ENCODE data around the gene AP4B1. TPM values are rescaled to one million over a fixed set of nuclear protein-coding genes. Genes with fewer than 3 reads are reported as not detected.

Gene AP4B1
- total and polyA plus RNA-seq, 9 of the 15 experiments (the other 6 are each of a cell fraction or from before 2014, with no cell fraction given) = 15.8 to 36.5 (median 24.6) TPM

GRCh38 chr1:113928187-113928930 is 23.8 kb upstream of the AP4B1 start:
- Histone ChIP-seq H4K20me1 (replicated peaks; ENCODE audit: control insufficient read depth, insufficient read depth, low read length) (peaks cover 10% of the 10 kb centered on the region), H3K4me1 (replicated peaks in 1 of 2; ENCODE audit: control insufficient read depth in 2 of 2, insufficient read depth in 2 of 2, low read length in 2 of 2) (peaks cover 12 to 26% of the 10 kb centered on the region in 2 experiments), H3K27ac (ENCODE audit: extremely low read depth, low read depth, low read length) (peak overlapping the region; percentile 96), H3K27me3 (ENCODE audit: control insufficient read depth in 2 of 2, insufficient read depth in 2 of 2, low read length in 2 of 2) (no peaks in the 10 kb centered on the region), H3K9me3 (replicated peaks; ENCODE audit: control insufficient read depth, insufficient read depth, low read depth, low read length) (no peaks in the 10 kb centered on the region), H3K36me3 (ENCODE audit: control insufficient read depth, insufficient read depth, low read length) (peaks cover 7% of the 10 kb centered on the region; the same call in 1 of the 3 replicates), H3K9me1 (ENCODE audit: control insufficient read depth, insufficient read depth, low read length) (no peaks in the 10 kb centered on the region), H3K79me2 (ENCODE audit: control insufficient read depth, insufficient read depth, low read length) (peaks cover 50% of the 10 kb centered on the region), H3K4me3 (peak overlapping the region; percentile 70), H3K4me2 (ENCODE audit: insufficient read depth, low read length) (peak overlapping the region; percentile 98), H3K9ac (ENCODE audit: insufficient read depth in 1 of 2, low read depth in 2 of 2, low read length in 2 of 2) (peak overlapping the region; percentile 90 to 96; a peak in 3 of 4 replicates), H2AFZ (ENCODE audit: low read depth, low read length) (peak overlapping the region; percentile 100)
- 5% methylated on average over 6 of the region's 6 CpGs for WGBS (ENCODE audit: insufficient coverage, low coverage, missing lambda C conversion rate)
- no TSS peak for BruUV-seq (replicated peaks)
- POLR2A ChIA-PET = interaction anchor here (0.7 to 5.2 kb wide), 13 partner anchors 10 to 1039 kb away, joined by 3 to 65 read pairs (median 17); partner anchors contain the start of genes AP4B1, DCLRE1B and PHTF1
- in situ Hi-C loops (cut with MboI) = no loop called here
- peak; percentile 46 for FAIRE-seq
- DNase-seq (ENCODE audit: extremely low read depth in 1 of 4, low spot score in 3 of 4) = peak in 1 of 4 experiments; percentile 42
- ATAC-seq = peak; percentile 10; the same call in 2 of the 3 replicates
- intact Hi-C loops (cut with micrococcal nuclease) = loop anchor here (2.0 kb wide), 1 partner anchor 14 kb away; no protein-coding TSS in a partner anchor
- CTCF ChIA-PET (ENCODE audit: low intra/inter-chr PET ratio) = no interaction called here
- TF ChIP-seq BHLHE40 (IDR thresholded peaks at IDR 0.05; ENCODE audit: low read length) = no peak
- TF ChIP-seq CGGBP1 (CRISPR knock-in tag; IDR thresholded peaks at IDR 0.05) = no peak
- TF ChIP-seq TBP (optimal IDR thresholded peaks at IDR 0.05; ENCODE audit: low read depth, low read length) = peak; percentile 39
- TF ChIP-seq PHTF2 (CRISPR knock-in tag; IDR thresholded peaks at IDR 0.05) = no peak
- TF ChIP-seq RBFOX2 (IDR thresholded peaks at IDR 0.05; ENCODE audit: low read depth, low read length) = no peak
- TF ChIP-seq POLR2H (tag; IDR thresholded peaks at IDR 0.05; ENCODE audit: low read depth) = no peak
- no peak for TF ChIP-seq EWSR1 (IDR thresholded peaks at IDR 0.05; ENCODE audit: borderline replicate concordance, low read depth, partially characterized antibody)
- no peak for TF ChIP-seq SAP30 (IDR thresholded peaks at IDR 0.05; ENCODE audit: borderline replicate concordance, insufficient read depth, low read depth, low read length, poor library complexity, severe bottlenecking)
- TF ChIP-seq GTF2A2 (tag; IDR thresholded peaks at IDR 0.05) = no peak
- TF ChIP-seq NCOR1 (IDR thresholded peaks at IDR 0.05) = no peak
- no peak for TF ChIP-seq THAP7 (CRISPR knock-in tag; IDR thresholded peaks at IDR 0.05)

Measured in K562 (cell line).